ENCODE results near the gene SYTL3. TPM values are rescaled to one million over a fixed set of nuclear protein-coding genes. Genes with fewer than 3 reads are reported as not detected.
"Not testable (repeated sequence)": the region's sequence is repeated elsewhere in the genome, so short reads cannot be mapped to it uniquely, and the experiment has no call there.

The SYTL3 gene
- total RNA-seq, 1 donor from 2014 or later: 1.7 TPM

GRCh38 chr6:158662954-158663624, 13.2 kb downstream of the SYTL3 start:
- no peak for ATAC-seq

- ATAC-seq: peak; percentile 89
These were observed 13.8 kb downstream of the SYTL3 start for GRCh38 chr6:158663625-158664165.

GRCh38 chr6:158665332-158665731, 15.5 kb downstream of the SYTL3 start:
- ATAC-seq: no peak

- ATAC-seq: peak; percentile 51
These were observed 16.9 kb downstream of the SYTL3 start for GRCh38 chr6:158666628-158667359.

- ATAC-seq: no peak
These were observed 17.6 kb downstream of the SYTL3 start for GRCh38 chr6:158667360-158667981.

GRCh38 chr6:158668707-158669103, 18.9 kb downstream of the SYTL3 start:
- ATAC-seq: no peak

- peak; percentile 33 for ATAC-seq
These were observed 19.5 kb downstream of the SYTL3 start for GRCh38 chr6:158669145-158670035.

GRCh38 chr6:158672119-158672518, 22.3 kb downstream of the SYTL3 start:
- ATAC-seq: not testable (repeated sequence)

- ATAC-seq: no peak
These were observed 22.9 kb downstream of the SYTL3 start for GRCh38 chr6:158672726-158673125.

GRCh38 chr6:158674342-158675131, 24.7 kb downstream of the SYTL3 start:
- no peak for ATAC-seq

- ATAC-seq: not testable (repeated sequence)
These were observed 27.2 kb downstream of the SYTL3 start for GRCh38 chr6:158677094-158677493.

GRCh38 chr6:158677906-158678578, 28.2 kb downstream of the SYTL3 start:
- no peak for ATAC-seq

- no peak for ATAC-seq
These were observed 30.2 kb downstream of the SYTL3 start for GRCh38 chr6:158680015-158680414.

GRCh38 chr6:158680481-158680880, 30.6 kb downstream of the SYTL3 start:
- no peak for ATAC-seq

GRCh38 chr6:158684311-158684710, 34.5 kb downstream of the SYTL3 start:
- no peak for ATAC-seq

- no peak for ATAC-seq
These were observed 35.0 kb downstream of the SYTL3 start for GRCh38 chr6:158684745-158685324.

- ATAC-seq: peak; percentile 76
These were observed 36.5 kb downstream of the SYTL3 start for GRCh38 chr6:158686311-158686710.

GRCh38 chr6:158686791-158687381, 37.0 kb downstream of the SYTL3 start:
- ATAC-seq: peak; percentile 28

- no peak for ATAC-seq
These were observed 37.7 kb downstream of the SYTL3 start for GRCh38 chr6:158687506-158687905.

- no peak for ATAC-seq
These were observed 39.0 kb downstream of the SYTL3 start for GRCh38 chr6:158688860-158689259.
